Brain microvascular endothelial cell (primary cell): ENCODE measurements around the gene FMO3.

Experiments
- DNase-seq: peaks from one replicate; pipeline ENCODE4 v3.0.0-alpha.2; 2020
- H3K27ac ChIP-seq: fragments of 250-450 bp; sonication (Bioruptor Pico); 2 replicates; pipeline ENCODE4 v1.5.1; 2020; ENCODE audit warnings: mild to moderate bottlenecking, moderate library complexity
- H3K27me3 ChIP-seq: fragments of 250-450 bp; sonication (Bioruptor Pico); replicated peaks from 2 replicates; pipeline ENCODE4 v1.5.1; 2020; ENCODE audit warnings: mild to moderate bottlenecking
- H3K36me3 ChIP-seq: fragments of 250-450 bp; sonication (Bioruptor Pico); replicated peaks from 2 replicates; pipeline ENCODE4 v1.5.1; 2020; ENCODE audit warnings: mild to moderate bottlenecking
- H3K4me3 ChIP-seq: 2 replicates; pipeline ENCODE4 v1.5.1; 2011; ENCODE audit warnings: low read depth, mild to moderate bottlenecking, control low read depth, low read length, moderate library complexity
- CTCF ChIP-seq: IDR thresholded peaks from 2 replicates; pipeline ENCODE4 v1.5.1; 2011; ENCODE audit warnings: low read depth, mild to moderate bottlenecking, moderate library complexity, low read length, control low read depth, inconsistent platforms; ENCODE audit errors: missing control alignments
- in situ Hi-C: cut with HindIII; loops from 2 replicates; pipeline ENCODE4 v1.10.0; 2017; ENCODE audit warnings: low sequenced_read_pairs, low pct_ligation_motif_present

FMO3 gene

GRCh38 chr1:171160639-171161354 lies 70.1 kb downstream of the FMO3 start:
- no peaks in the 10 kb centered on the region for H3K36me3 ChIP-seq
- no peak for DNase-seq
- H3K27me3 ChIP-seq: no peaks in the 10 kb centered on the region
- TF ChIP-seq CTCF: no peak
- H3K27ac ChIP-seq: no peak overlapping the region
- in situ Hi-C loops: no loop called here
- no peak overlapping the region for H3K4me3 ChIP-seq

GRCh38 chr1:171161431-171161830 lies 70.7 kb downstream of the FMO3 start:
- H3K36me3 ChIP-seq: no peaks in the 10 kb centered on the region
- DNase-seq: no peak
- TF ChIP-seq CTCF: no peak
- in situ Hi-C loops: no loop called here
- no peak overlapping the region for H3K4me3 ChIP-seq
- no peaks in the 10 kb centered on the region for H3K27me3 ChIP-seq
- H3K27ac ChIP-seq: no peak overlapping the region

- Histone ChIP-seq H3K4me3 (no peak overlapping the region), H3K36me3 (no peaks in the 10 kb centered on the region), H3K27ac (no peak overlapping the region), H3K27me3 (no peaks in the 10 kb centered on the region)
- in situ Hi-C loops: no loop called here
- TF ChIP-seq CTCF: no peak
- DNase-seq: no peak
Observed at GRCh38 chr1:171166361-171166760, 75.7 kb downstream of the FMO3 start.
